CD4-positive, CD25-positive, alpha-beta regulatory T cell (primary cell): ENCODE data around the gene PPP1R13L. TPM values are rescaled to one million over a fixed set of nuclear protein-coding genes. Genes with fewer than 3 reads are reported as not detected.
"Not testable (repeated sequence)": the region's sequence is repeated elsewhere in the genome, so short reads cannot be mapped to it uniquely, and the experiment has no call there.

Experiments
- ATAC-seq, 2 donors: fragments of 150-1000 bp; cut with Tn5 transposase; one replicate each; pipeline ENCODE4 v1.10.0; 2021; ENCODE audit warnings: low read depth in 2 of 2, moderate number of reproducible peaks in 2 of 2, moderate library complexity in 1 of 2
- DNase-seq, 3 donors: peaks; one replicate each; pipeline versions ENCODE4 v3.0.0 to v3.0.0-alpha.2; 2012 to 2022; ENCODE audit warnings: mixed read lengths in 1 of 3
- H3K27ac ChIP-seq: one replicate; pipeline ENCODE4 v1.7.0; 2013; ENCODE audit warnings: mild to moderate bottlenecking, low read length; ENCODE audit not compliant: insufficient read depth, poor library complexity, severe bottlenecking
- H3K27me3 ChIP-seq: one replicate; pipeline ENCODE4 v1.7.0; 2013; ENCODE audit warnings: low read length; ENCODE audit not compliant: control insufficient read depth, insufficient read depth
- H3K36me3 ChIP-seq: one replicate; pipeline ENCODE4 v1.7.0; 2013; ENCODE audit warnings: mild to moderate bottlenecking, low read length, moderate library complexity; ENCODE audit not compliant: control insufficient read depth, insufficient read depth
- H3K4me1 ChIP-seq: 2 replicates; pipeline ENCODE4 v1.7.0; 2013; ENCODE audit warnings: mild to moderate bottlenecking, low read length; ENCODE audit not compliant: insufficient read depth, control insufficient read depth, poor library complexity, severe bottlenecking
- H3K4me3 ChIP-seq: one replicate; pipeline ENCODE4 v1.7.0; 2013; ENCODE audit warnings: low read depth, mild to moderate bottlenecking, low read length, moderate library complexity
- H3K9me3 ChIP-seq, 2 experiments: 1 replicate in 1 of 2; 2 replicates in 1 of 2; pipeline ENCODE4 v1.7.0; 2013; ENCODE audit warnings: low read length in 2 of 2, mild to moderate bottlenecking in 1 of 2, moderate library complexity in 1 of 2; ENCODE audit not compliant: control insufficient read depth in 2 of 2
- H3K27ac Mint-ChIP-seq, 3 donors: one replicate each; pipeline ENCODE4 v1.8.0; 2020 to 2022; ENCODE audit warnings: mild to moderate bottlenecking in 3 of 3, mixed read lengths in 3 of 3, moderate library complexity in 2 of 3
- H3K27me3 Mint-ChIP-seq: one replicate; pipeline ENCODE4 v1.8.0; 2022; ENCODE audit warnings: mild to moderate bottlenecking, mixed read lengths
- H3K36me3 Mint-ChIP-seq: one replicate; pipeline ENCODE4 v1.8.0; 2020; ENCODE audit warnings: mixed read lengths
- H3K4me1 Mint-ChIP-seq, 4 donors: one replicate each; pipeline ENCODE4 v1.8.0; 2020 to 2022; ENCODE audit warnings: mixed read lengths in 4 of 4, mild to moderate bottlenecking in 1 of 4
- H3K4me3 Mint-ChIP-seq, 4 donors: one replicate each; pipeline ENCODE4 v1.8.0; 2020 to 2022; ENCODE audit warnings: mild to moderate bottlenecking in 4 of 4, mixed read lengths in 4 of 4, moderate library complexity in 3 of 4
- H3K9me3 Mint-ChIP-seq, 7 donors: one replicate each; pipeline ENCODE4 v1.8.0; 2020 to 2022; ENCODE audit warnings: mixed read lengths in 7 of 7, mild to moderate bottlenecking in 3 of 7, moderate library complexity in 2 of 7
- polyA plus RNA-seq, 4 donors: library from polyadenylated mRNA; unstranded; fragments of 300-500 nt; fragmentation: Illumina TruSeq; gene quantifications; one replicate each; pipeline ENCODE4 v1.2.3, GENCODE V29; 2021
- total RNA-seq: library from RNA; stranded (reverse); gene quantifications from one replicate; pipeline ENCODE4 v1.2.3, GENCODE V29; 2022

The PPP1R13L gene
- total and polyA plus RNA-seq, 5 donors from 2014 or later = 0.17 to 7.4 (median 0.93) TPM

- H3K4me3 Mint-ChIP-seq, H3K4me3 ChIP-seq, H3K27me3 ChIP-seq, H3K27ac ChIP-seq, H3K27ac Mint-ChIP-seq, H3K36me3 ChIP-seq, H3K9me3 ChIP-seq, H3K9me3 Mint-ChIP-seq, DNase-seq, ATAC-seq, H3K36me3 Mint-ChIP-seq: not testable (repeated sequence)
- H3K4me1 Mint-ChIP-seq = peaks cover 0 to 10% (median 2%) of the 10 kb centered on the region in 4 donors
- peaks cover 12% of the 10 kb centered on the region for H3K4me1 ChIP-seq
- H3K27me3 Mint-ChIP-seq = peaks cover 10% of the 10 kb centered on the region
Observed at GRCh38 chr19:45429896-45430295, 25.0 kb upstream of the PPP1R13L start.

DNA sequence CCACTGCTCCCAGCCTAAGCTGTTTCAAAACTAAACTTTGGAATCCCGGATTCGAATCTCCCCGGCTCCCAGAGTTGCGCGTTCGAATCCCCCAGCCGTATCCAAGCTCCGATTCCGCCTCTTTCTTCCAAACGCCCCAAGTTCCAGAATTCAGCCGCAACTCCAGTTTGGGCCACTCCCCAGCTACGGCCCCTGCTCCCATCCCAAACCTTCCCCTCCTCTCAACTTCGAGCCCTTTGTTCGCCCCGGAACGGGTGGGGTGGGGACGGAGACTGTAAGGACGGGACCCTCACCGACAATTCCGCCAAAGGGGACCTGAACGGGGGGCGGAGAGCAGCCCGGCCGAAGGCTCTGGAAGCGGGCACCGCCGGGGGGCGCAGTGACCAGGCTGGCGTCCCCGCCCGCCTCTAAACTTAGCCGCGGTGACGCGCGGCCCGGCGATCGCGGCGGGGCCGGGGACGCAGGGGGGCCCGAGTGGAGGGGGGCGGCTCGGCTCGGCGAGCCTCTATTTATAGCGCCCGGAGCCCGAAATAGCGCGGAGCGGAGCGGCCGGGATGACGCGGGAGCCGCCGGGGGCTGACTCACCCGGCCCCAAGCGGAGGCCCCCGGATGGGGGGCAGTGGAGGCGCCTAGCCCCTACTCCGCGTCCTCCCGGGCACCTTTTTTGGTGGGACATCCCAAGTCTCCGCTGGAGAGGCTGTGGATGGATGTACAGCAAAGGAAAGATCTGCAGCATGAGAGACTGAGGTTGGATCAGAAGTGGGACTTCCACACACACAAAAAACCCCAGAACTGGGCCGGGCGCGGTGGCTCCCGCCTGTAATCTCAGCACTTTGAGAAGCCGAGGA lies 23.7 kb upstream of the PPP1R13L start:
- DNase-seq (no peak), ATAC-seq (no peak)
- Mint-ChIP-seq H3K4me3 (peak overlapping the region in 3 of 4 donors; percentile 64 to 79 (median 74)), H3K9me3 (no peaks in the 10 kb centered on the region), H3K27ac (no peak overlapping the region), H3K4me1 (peaks cover 3 to 21% (median 12%) of the 10 kb centered on the region in 4 donors), H3K27me3 (peaks cover 10% of the 10 kb centered on the region), H3K36me3 (no peaks in the 10 kb centered on the region)
- H3K9me3 ChIP-seq = no peaks in the 10 kb centered on the region
- peaks cover 24% of the 10 kb centered on the region for H3K4me1 ChIP-seq
- no peaks in the 10 kb centered on the region for H3K36me3 ChIP-seq
- H3K4me3 ChIP-seq = no peak overlapping the region
- H3K27ac ChIP-seq = no peak overlapping the region
- peaks cover 2% of the 10 kb centered on the region for H3K27me3 ChIP-seq

DNA sequence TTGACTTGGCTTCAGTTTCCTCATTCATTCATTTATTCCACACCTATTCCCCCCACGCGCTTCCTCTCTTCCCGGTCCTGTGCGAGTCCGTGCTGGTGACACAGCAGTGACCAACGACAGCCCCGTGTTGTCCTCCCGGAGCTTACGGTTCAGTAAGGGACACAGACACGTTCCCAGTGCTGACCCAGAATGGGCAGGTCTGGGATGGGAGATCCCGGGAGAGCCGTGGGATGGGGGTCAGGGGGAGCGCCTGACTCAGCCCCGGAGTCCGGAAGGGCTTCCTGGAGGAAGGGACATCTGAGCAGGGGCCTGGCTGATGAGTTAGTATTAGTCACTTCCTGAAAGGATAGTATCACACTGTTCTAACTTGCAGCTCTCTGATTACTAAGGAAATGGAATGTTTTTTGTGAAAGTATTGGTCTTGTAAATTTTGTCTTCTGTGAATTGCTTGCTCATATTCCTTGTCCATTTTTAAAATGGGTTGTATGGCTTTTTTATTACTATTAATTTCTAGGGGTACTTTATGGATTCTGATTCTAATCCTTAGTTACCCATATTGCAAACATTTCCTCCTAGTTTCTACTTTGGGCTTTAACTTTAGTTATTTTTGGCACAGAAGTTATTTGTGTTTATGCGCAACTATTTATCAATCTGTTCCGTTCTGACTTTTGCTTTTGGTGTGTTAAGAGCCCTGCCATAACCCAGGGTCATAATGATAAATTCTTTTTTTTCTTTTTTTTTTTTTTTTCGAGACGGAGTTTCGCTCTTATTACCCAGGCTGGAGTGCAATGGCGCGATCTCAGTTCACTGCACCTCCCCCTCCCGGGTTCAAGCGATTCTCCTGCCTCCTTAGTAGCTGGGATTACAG lies 19.6 kb upstream of the PPP1R13L start:
- peak overlapping the region; percentile 80 for H3K27ac ChIP-seq
- Mint-ChIP-seq H3K4me3 (peak overlapping the region; percentile 90 to 98 (median 97)), H3K27ac (peak overlapping the region; percentile 89 to 94 (median 89)), H3K4me1 (peaks cover 3 to 51% (median 25%) of the 10 kb centered on the region in 4 donors), H3K27me3 (peaks cover 10% of the 10 kb centered on the region), H3K9me3 (no peaks in the 10 kb centered on the region), H3K36me3 (peaks cover 4% of the 10 kb centered on the region)
- H3K27me3 ChIP-seq = peaks cover 1% of the 10 kb centered on the region
- H3K4me3 ChIP-seq = peak overlapping the region; percentile 78
- no peaks in the 10 kb centered on the region for H3K9me3 ChIP-seq
- ATAC-seq (peak; percentile 30 to 38), DNase-seq (peak in 2 of 3 donors; percentile 37 to 61)
- H3K4me1 ChIP-seq = peaks cover 43% of the 10 kb centered on the region
- H3K36me3 ChIP-seq = no peaks in the 10 kb centered on the region

GRCh38 chr19:45423589-45424190 lies 18.8 kb upstream of the PPP1R13L start, which contains the start of gene ERCC1:
Gene ERCC1 (minus strand): TSS chr19:45423917. CDS start chr19:45423374, 543 bp downstream.
- Histone ChIP-seq H3K4me1 (peaks cover 44% of the 10 kb centered on the region), H3K4me3 (peak within 1 kb of the TSS; percentile 78)
- no peaks in the 10 kb centered on the region for H3K9me3 Mint-ChIP-seq

DNA sequence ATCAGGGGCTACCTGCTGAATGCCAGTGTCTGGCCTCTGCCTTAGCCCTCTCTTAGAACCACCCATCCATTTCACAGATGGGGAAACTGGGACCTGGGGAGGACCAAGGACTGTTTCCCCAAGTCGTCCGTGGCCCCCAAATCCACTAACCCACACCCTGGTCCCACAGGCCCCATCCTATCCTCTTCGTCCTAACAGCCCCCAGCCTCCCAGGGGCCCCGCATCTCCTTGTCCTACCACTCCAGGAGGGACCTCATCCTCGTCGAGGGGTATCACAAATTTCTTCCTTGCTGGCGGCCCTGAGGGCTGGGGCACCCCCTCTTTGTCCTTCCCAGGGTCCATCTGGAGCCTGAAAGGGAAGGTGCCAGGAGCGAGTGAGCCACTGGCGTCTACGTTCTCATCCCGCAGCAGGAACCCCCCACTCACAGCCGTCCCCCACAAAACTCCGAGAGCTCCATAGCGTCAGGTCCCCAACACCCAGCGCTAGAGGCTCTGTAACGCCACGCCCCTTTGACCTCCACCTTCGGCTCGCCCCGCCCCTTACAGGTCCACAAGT lies 18.2 kb upstream of the PPP1R13L start:
- no peaks in the 10 kb centered on the region for H3K9me3 Mint-ChIP-seq
- H3K4me1 ChIP-seq = peaks cover 39% of the 10 kb centered on the region
- no peaks in the 10 kb centered on the region for H3K36me3 ChIP-seq
- peak overlapping the region; percentile 48 to 94 (median 89) for H3K27ac Mint-ChIP-seq
- H3K27ac ChIP-seq = peak overlapping the region; percentile 80
- DNase-seq = peak in 1 of 3 donors; percentile 66
- H3K27me3 ChIP-seq = no peaks in the 10 kb centered on the region
- peaks cover 8% of the 10 kb centered on the region for H3K36me3 Mint-ChIP-seq
- H3K27me3 Mint-ChIP-seq = peaks cover 10% of the 10 kb centered on the region
- peak overlapping the region; percentile 90 to 98 (median 97) for H3K4me3 Mint-ChIP-seq
- peak overlapping the region; percentile 78 for H3K4me3 ChIP-seq
- peak in 1 of 2 donors; percentile 63 for ATAC-seq
- no peaks in the 10 kb centered on the region for H3K9me3 ChIP-seq
- peaks cover 3 to 58% (median 26%) of the 10 kb centered on the region in 4 donors for H3K4me1 Mint-ChIP-seq

More at GRCh38 chr19:45423589-45424190, 18.8 kb upstream of the PPP1R13L start, which contains the start of gene ERCC1:
- Histone ChIP-seq H3K27ac (peak within 1 kb of the TSS; percentile 80), H3K9me3 (no peaks in the 10 kb centered on the region), H3K27me3 (no peaks in the 10 kb centered on the region), H3K36me3 (no peaks in the 10 kb centered on the region)
- peaks cover 5% of the 10 kb centered on the region for H3K36me3 Mint-ChIP-seq
- H3K27ac Mint-ChIP-seq = peak within 1 kb of the TSS; percentile 89 to 94 (median 89)
- peak within 1 kb of the TSS; percentile 90 to 98 (median 97) for H3K4me3 Mint-ChIP-seq
- H3K4me1 Mint-ChIP-seq = peaks cover 3 to 59% (median 25%) of the 10 kb centered on the region in 4 donors
- ATAC-seq (peak; percentile 69 to 75), DNase-seq (peak; percentile 49 to 90 (median 84))
- peaks cover 10% of the 10 kb centered on the region for H3K27me3 Mint-ChIP-seq

DNA sequence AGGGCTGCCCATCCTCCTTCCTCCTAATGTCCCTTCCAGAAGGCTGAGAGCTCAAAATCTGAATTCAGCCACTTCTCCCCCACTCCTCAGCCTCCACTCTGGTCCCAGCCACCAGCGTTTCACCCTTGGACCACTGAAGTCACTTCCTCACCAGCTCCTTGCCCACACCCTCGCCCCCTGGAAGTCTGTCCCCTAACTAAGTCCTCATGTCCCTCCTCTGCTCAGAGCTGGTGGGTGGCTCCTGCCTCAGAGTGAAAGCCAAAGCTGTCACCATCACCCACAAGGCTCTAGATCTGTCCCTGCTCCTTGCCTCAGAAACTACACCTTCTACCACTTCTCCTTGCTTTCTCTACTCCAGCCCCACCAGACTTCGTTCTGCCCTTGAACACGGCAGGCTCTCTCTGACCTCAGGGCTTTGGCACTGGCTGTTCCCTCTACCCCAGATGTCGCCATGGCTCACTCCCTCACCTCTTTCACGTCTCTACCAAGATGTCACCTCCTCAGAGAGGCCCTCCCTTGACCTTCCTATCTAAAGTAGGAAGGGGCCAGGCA lies 17.2 kb upstream of the PPP1R13L start:
- Mint-ChIP-seq H3K36me3 (peaks cover 10% of the 10 kb centered on the region), H3K27me3 (peaks cover 4% of the 10 kb centered on the region), H3K4me3 (peak overlapping the region in 3 of 4 donors; percentile 61 to 96 (median 63)), H3K9me3 (no peaks in the 10 kb centered on the region), H3K4me1 (peaks cover 3 to 52% (median 23%) of the 10 kb centered on the region in 4 donors), H3K27ac (peak overlapping the region in 2 of 3 donors; percentile 34 to 40)
- peaks cover 35% of the 10 kb centered on the region for H3K4me1 ChIP-seq
- H3K36me3 ChIP-seq = no peaks in the 10 kb centered on the region
- DNase-seq (no peak), ATAC-seq (no peak)
- H3K27me3 ChIP-seq = no peaks in the 10 kb centered on the region
- H3K4me3 ChIP-seq = no peak overlapping the region
- H3K27ac ChIP-seq = no peak overlapping the region
- no peaks in the 10 kb centered on the region for H3K9me3 ChIP-seq
